GM12865 (cell line): ENCODE results near the gene PLA2G4A.

ENCODE experiments used
- DNase-seq: peaks from one replicate; pipeline ENCODE4 v3.0.0; 2010; ENCODE audit warnings: low read depth
- H3K4me3 ChIP-seq: 2 replicates; pipeline ENCODE4 v1.5.1; 2011; ENCODE audit warnings: mild to moderate bottlenecking, low read depth, low read length, control low read depth
- TF ChIP-seq, protein P1 (sequence below): IDR thresholded peaks from 2 replicates; pipeline ENCODE4 v1.5.1; 2011; ENCODE audit warnings: low read length, control low read depth, low read depth, inconsistent platforms; ENCODE audit not compliant: insufficient read depth; ENCODE audit errors: missing control alignments

Gene PLA2G4A

DNA sequence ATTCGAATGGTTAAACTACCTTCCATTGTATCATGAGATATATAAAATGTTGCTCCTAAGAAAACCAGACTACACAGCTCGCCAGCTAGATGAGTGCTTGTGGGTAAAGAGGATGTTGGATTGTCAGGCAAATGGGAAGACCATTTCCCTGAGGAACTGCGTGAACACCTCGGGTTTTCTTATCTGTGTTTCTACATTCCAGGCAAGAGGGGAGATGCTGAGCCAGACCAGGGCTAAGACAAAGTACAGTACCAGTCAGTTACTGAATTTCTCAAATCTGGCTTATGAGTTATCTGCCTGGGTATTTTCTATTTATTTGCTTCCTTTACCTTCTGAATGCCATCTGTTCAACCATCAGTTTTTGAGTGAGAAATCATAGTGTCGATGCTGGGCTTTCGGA lies 170.8 kb downstream of the PLA2G4A start:
- TF ChIP-seq, protein P1, sequence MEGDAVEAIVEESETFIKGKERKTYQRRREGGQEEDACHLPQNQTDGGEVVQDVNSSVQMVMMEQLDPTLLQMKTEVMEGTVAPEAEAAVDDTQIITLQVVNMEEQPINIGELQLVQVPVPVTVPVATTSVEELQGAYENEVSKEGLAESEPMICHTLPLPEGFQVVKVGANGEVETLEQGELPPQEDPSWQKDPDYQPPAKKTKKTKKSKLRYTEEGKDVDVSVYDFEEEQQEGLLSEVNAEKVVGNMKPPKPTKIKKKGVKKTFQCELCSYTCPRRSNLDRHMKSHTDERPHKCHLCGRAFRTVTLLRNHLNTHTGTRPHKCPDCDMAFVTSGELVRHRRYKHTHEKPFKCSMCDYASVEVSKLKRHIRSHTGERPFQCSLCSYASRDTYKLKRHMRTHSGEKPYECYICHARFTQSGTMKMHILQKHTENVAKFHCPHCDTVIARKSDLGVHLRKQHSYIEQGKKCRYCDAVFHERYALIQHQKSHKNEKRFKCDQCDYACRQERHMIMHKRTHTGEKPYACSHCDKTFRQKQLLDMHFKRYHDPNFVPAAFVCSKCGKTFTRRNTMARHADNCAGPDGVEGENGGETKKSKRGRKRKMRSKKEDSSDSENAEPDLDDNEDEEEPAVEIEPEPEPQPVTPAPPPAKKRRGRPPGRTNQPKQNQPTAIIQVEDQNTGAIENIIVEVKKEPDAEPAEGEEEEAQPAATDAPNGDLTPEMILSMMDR: no peak
- DNase-seq: no peak
- no peak overlapping the region for H3K4me3 ChIP-seq

DNA sequence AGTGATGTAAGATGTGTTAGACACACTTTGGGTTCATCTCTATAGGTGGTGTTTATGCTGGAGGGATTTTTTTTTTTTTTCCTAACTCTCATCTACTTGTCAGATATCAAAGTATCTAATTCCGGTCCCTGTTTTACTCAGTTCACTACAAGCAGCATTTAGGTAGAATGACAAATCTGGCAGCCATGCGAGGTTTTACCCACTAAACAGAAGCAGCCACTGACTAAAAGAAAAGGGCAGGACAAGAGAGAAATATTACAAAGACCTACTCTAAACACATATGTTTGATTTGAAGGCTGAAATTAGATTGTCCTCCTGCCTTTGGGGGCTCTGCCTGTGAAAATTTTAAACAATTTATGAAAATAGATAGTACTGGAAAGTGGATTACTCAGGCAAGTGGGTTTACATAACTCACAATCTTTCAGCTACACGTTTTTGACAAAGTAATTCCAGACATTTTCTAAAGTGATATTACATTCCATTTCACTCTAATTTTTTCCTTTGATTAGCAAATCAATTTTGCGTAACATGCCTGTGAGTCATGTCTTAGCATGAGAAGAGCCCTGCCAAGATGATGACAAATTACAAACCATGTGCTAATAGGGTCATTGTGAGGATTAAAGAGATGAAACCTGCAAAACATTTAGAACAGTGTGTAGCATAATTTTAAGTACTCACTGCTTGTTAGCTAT lies 172.6 kb downstream of the PLA2G4A start:
- H3K4me3 ChIP-seq: no peak overlapping the region
- TF ChIP-seq, protein P1: no peak
- no peak for DNase-seq

DNA sequence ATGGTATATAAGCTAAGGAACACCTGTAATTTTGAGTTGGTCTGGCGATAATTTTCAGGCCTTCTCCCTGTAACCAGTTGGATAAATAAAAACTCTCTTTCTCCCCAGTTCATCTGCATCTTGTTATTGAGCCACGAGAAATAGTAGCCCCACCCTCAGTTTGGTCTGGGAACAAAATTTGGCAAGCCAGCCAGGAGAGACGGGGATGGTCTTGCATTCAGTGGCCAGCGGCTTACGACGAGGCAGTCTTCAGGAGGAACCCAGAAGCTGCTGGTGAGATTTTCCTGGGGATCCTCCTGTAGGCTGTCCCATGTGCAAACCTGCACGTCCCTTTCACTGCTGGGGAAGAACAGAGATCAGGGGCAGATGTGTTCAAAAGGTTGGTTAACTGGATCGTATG lies 174.6 kb downstream of the PLA2G4A start:
- TF ChIP-seq, protein P1: no peak
- no peak overlapping the region for H3K4me3 ChIP-seq
- no peak for DNase-seq

DNA sequence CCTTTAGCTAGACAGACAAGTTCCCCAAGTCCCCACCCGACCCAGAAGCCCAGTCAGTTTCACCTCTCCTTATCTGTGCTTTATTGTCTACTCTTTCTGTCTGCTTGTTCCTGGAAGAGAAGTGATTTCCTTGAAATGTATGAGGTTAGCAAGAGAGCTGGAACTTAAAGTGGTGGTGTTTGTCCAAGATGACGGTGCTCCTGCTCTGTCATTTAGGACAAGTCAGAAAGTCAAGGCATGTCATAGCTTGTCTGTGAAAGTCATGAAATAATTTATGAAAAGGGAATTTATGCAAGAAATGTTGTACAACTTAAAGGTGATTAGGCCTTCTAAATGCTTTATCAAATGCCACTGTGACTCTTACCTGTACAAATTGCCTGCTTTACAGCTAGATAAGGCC lies 178.1 kb downstream of the PLA2G4A start:
- no peak overlapping the region for H3K4me3 ChIP-seq
- DNase-seq: no peak
- TF ChIP-seq, protein P1: no peak

DNA sequence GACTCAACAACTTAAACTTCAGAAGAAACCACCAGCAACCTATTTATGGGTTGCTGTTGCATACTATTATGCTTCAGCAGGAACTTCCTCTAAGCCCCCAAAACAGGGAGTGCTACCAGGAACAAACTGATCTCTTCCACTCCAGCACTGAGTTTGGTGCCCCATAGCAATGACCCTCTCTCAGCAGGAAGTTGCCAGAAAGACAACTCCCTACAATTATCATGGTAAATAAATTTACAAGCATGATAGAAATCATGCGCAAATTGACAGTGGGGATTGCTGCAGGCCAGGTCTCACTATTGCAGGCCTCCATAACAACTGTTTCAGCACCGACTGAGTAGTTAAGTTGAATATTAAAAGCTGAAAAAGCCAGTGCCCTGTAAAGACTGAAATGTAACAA lies 180.6 kb downstream of the PLA2G4A start:
- TF ChIP-seq, protein P1: no peak
- DNase-seq: no peak

DNA sequence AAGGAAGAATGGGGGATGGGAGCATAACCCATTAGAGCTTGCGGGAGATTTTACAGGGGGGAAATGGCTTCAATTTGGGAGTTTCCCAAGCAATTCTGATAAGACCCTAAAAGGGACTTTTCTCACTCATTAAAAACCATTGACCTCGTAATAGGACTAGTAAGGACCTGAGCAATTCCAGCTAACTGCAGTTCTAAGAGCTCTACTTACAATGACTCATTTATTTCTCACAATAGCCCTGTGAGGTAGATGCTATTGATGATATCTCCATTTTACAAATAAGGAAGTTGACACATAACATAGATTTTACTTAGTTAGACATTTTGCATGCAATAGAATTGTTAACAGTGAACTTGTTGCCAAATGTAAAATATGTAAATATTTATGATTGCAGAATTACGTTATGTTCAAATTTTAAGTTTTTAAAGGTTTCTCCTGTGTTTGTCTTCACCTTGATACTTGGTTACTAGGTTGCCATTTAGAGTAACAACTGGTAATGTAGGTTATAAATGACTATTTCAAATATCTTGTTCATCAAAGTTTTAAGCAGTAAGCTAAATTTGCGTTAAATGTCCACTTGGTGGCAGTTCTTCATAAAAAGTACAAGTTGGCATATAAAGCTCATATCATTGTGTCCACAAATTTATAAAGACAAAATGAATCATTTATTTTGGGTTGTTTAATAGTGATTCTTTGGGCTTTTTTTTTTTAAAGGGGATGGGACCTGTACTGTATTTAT lies 182.0 kb downstream of the PLA2G4A start:
- TF ChIP-seq, protein P1: no peak
- peak; percentile 10 for DNase-seq
- no peak overlapping the region for H3K4me3 ChIP-seq

More for the DNA sequence above, 180.6 kb downstream of the PLA2G4A start:
- H3K4me3 ChIP-seq: no peak overlapping the region
